Chondrocyte (in vitro differentiated cells): Measurements from ENCODE around the gene APEH. TPM values are rescaled to one million over a fixed set of nuclear protein-coding genes. Genes with fewer than 3 reads are reported as not detected.
A peak's percentile ranks its signal among the peaks of the same experiment; 100 is the strongest.

Source experiments
- DNase-seq: peaks from one replicate; pipeline ENCODE4 v3.0.0; 2021; ENCODE audit warnings: mixed read lengths, low spot score
- H3K27ac Mint-ChIP-seq: one replicate; pipeline ENCODE4 v1.8.0; 2021; ENCODE audit warnings: mild to moderate bottlenecking, moderate library complexity, mixed read lengths; ENCODE audit not compliant: unreplicated experiment
- H3K27me3 Mint-ChIP-seq: 2 replicates; pipeline ENCODE4 v1.8.0; 2021; ENCODE audit warnings: low read depth, mixed read lengths
- H3K36me3 Mint-ChIP-seq: 2 replicates; pipeline ENCODE4 v1.8.0; 2021; ENCODE audit warnings: low read depth, mixed read lengths
- H3K4me1 Mint-ChIP-seq: 2 replicates; pipeline ENCODE4 v1.8.0; 2021; ENCODE audit warnings: low read depth, mild to moderate bottlenecking, mixed read lengths
- H3K4me3 Mint-ChIP-seq: one replicate; pipeline ENCODE4 v1.8.0; 2021; ENCODE audit warnings: mild to moderate bottlenecking, moderate library complexity, mixed read lengths; ENCODE audit not compliant: unreplicated experiment
- H3K9me3 Mint-ChIP-seq: 2 replicates; pipeline ENCODE4 v1.8.0; 2021; ENCODE audit warnings: low read depth, mixed read lengths
- CTCF ChIP-seq: fragments of 200-600 bp; sonication (generic); IDR thresholded peaks from 2 replicates; pipeline ENCODE4 v1.5.0; 2021; ENCODE audit warnings: antibody characterized with exemption, mild to moderate bottlenecking, moderate library complexity
- total RNA-seq: library from RNA; stranded (reverse); gene quantifications from 3 replicates; pipeline ENCODE4 v1.2.1, GENCODE V29; 2021

APEH gene
- total RNA-seq, 1 donor from 2014 or later: 69.8 TPM

- Mint-ChIP-seq H3K4me3 (peak overlapping the region; percentile 74), H3K4me1 (peaks cover 38% of the 10 kb centered on the region), H3K27ac (no peak overlapping the region), H3K9me3 (no peaks in the 10 kb centered on the region), H3K36me3 (no peaks in the 10 kb centered on the region), H3K27me3 (no peaks in the 10 kb centered on the region)
- DNase-seq: peak; percentile 92
- no peak for TF ChIP-seq CTCF
Observed at GRCh38 chr3:49717959-49718857, 44.1 kb downstream of the APEH start.

DNA sequence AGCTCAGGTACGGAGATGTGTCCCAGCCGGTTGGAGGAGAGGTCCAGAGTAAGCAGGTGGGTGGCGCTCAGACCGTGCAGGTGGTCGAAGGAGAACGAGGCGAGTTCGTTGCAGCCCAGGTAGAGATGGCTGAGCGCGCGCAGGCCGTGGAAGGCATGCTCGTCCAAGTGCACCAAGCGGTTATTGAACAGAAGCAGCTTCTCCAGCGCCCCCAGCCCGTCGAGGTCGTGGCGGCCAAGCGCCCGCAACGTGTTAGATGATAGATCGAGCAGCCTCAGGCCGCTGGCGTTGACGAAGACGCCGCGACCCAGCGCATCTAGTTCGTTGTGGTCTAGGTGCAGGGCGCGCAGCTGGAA is 44.7 kb downstream of the APEH start:
- H3K4me1 Mint-ChIP-seq: peaks cover 40% of the 10 kb centered on the region
- TF ChIP-seq CTCF: no peak
- no peaks in the 10 kb centered on the region for H3K36me3 Mint-ChIP-seq
- H3K9me3 Mint-ChIP-seq: no peaks in the 10 kb centered on the region
- H3K27ac Mint-ChIP-seq: no peak overlapping the region
- DNase-seq: no peak
- no peaks in the 10 kb centered on the region for H3K27me3 Mint-ChIP-seq
- H3K4me3 Mint-ChIP-seq: peak overlapping the region; percentile 74

- H3K4me1 Mint-ChIP-seq: peaks cover 43% of the 10 kb centered on the region
- peak; percentile 97 for DNase-seq
- peak; percentile 79 for TF ChIP-seq CTCF
- peak within 1 kb of the TSS; percentile 74 for H3K4me3 Mint-ChIP-seq
- no peaks in the 10 kb centered on the region for H3K27me3 Mint-ChIP-seq
- no peaks in the 10 kb centered on the region for H3K9me3 Mint-ChIP-seq
- no peaks in the 10 kb centered on the region for H3K36me3 Mint-ChIP-seq
- H3K27ac Mint-ChIP-seq: peak within 1 kb of the TSS; percentile 83
Observed at GRCh38 chr3:49719214-49719884, 45.2 kb downstream of the APEH start, which contains the start of gene AMIGO3. AMIGO3 (minus strand) TSS chr3:49719684; CDS start chr3:49719465, 219 bp downstream.

DNA sequence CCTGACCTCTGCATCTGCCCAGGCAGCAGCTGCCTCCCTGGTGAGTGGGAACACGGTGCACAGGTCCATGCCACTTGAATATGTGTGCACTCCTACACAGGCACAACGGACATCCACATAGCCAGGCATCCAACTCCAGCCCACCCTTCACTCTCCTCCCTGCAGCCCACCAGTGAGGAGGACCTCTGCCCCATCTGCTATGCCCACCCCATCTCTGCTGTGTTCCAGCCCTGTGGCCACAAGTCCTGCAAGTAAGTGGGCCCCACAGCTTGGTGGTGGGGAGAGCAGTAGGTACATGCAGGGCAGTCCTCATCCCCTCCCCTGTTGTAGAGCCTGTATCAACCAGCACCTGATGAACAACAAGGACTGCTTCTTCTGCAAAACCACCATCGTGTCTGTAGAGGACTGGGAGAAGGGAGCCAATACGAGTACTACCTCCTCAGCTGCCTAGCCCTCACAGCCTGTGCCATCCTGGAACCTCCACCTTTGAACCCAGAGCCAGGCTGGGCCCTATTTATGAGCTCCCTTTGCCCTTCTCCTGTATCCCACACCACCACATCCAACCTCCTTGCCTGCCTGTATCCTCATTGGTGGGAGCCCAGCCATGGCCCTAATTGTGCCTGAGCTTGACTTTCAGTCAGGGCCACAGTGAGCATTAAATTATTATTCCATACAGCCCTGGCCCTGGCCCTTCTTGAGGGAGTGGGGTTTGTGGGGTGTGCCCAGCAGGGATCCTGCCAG is 46.9 kb downstream of the APEH start:
- peaks cover 49% of the 10 kb centered on the region for H3K4me1 Mint-ChIP-seq
- no peaks in the 10 kb centered on the region for H3K9me3 Mint-ChIP-seq
- H3K27me3 Mint-ChIP-seq: no peaks in the 10 kb centered on the region
- no peaks in the 10 kb centered on the region for H3K36me3 Mint-ChIP-seq
- no peak overlapping the region for H3K4me3 Mint-ChIP-seq
- DNase-seq: no peak
- no peak overlapping the region for H3K27ac Mint-ChIP-seq
- no peak for TF ChIP-seq CTCF

GRCh38 chr3:49721596-49721895 is 47.4 kb downstream of the APEH start:
- no peak for DNase-seq
- Mint-ChIP-seq H3K27ac (no peak overlapping the region), H3K4me1 (peaks cover 49% of the 10 kb centered on the region), H3K4me3 (no peak overlapping the region), H3K27me3 (no peaks in the 10 kb centered on the region), H3K9me3 (no peaks in the 10 kb centered on the region), H3K36me3 (no peaks in the 10 kb centered on the region)
- no peak for TF ChIP-seq CTCF
